HG03342 (cell line): ENCODE data around the gene SYNPO.

Source experiments
- ATAC-seq: cut with Tn5 transposase; IDR thresholded peaks from one replicate; pipeline ENCODE4 v1.9.1; 2021; ENCODE audit warnings: mild to moderate bottlenecking, moderate library complexity; ENCODE audit not compliant: unreplicated experiment

The SYNPO gene

GRCh38 chr5:150655221-150655620, 14.8 kb downstream of the SYNPO start:
- ATAC-seq = no peak

GRCh38 chr5:150656191-150657132, 16.0 kb downstream of the SYNPO start:
- peak; percentile 86 for ATAC-seq

- ATAC-seq = no peak
Observed at GRCh38 chr5:150658121-150658520, 17.7 kb downstream of the SYNPO start.

GRCh38 chr5:150658699-150659265, 18.3 kb downstream of the SYNPO start:
- no peak for ATAC-seq

- ATAC-seq = no peak
Observed at GRCh38 chr5:150659360-150660107, 19.1 kb downstream of the SYNPO start.

GRCh38 chr5:150660108-150660831, 19.8 kb downstream of the SYNPO start:
- ATAC-seq = no peak

GRCh38 chr5:150661086-150661485, 20.6 kb downstream of the SYNPO start, which contains the start of gene MYOZ3:
TSS of gene MYOZ3 (plus strand) at chr5:150661251. CDS start at chr5:150662942, 1,691 bp downstream.
- ATAC-seq = no peak

- ATAC-seq = no peak
Observed at GRCh38 chr5:150661821-150662596, 21.5 kb downstream of the SYNPO start.

- no peak for ATAC-seq
Observed at GRCh38 chr5:150662731-150663516, 22.5 kb downstream of the SYNPO start.

GRCh38 chr5:150663936-150664335, 23.5 kb downstream of the SYNPO start:
- ATAC-seq = no peak

GRCh38 chr5:150665044-150665443, 24.6 kb downstream of the SYNPO start:
- ATAC-seq = no peak

- ATAC-seq = no peak
Observed at GRCh38 chr5:150670275-150670947, 30.0 kb downstream of the SYNPO start.

GRCh38 chr5:150670948-150671310, 30.5 kb downstream of the SYNPO start:
- ATAC-seq = no peak

- no peak for ATAC-seq
Observed at GRCh38 chr5:150671509-150672236, 31.2 kb downstream of the SYNPO start.

GRCh38 chr5:150672237-150672883, 31.9 kb downstream of the SYNPO start:
- ATAC-seq = no peak

GRCh38 chr5:150672884-150673275, 32.4 kb downstream of the SYNPO start:
- ATAC-seq = no peak

GRCh38 chr5:150674341-150674821, 33.9 kb downstream of the SYNPO start:
- no peak for ATAC-seq
